Inflammatory macrophage treated with lipopolysaccharide for 1 hour (primary cell): ENCODE data around the gene FBXO34.
A peak's percentile ranks its signal among the peaks of the same experiment; 100 is the strongest.

ENCODE experiments used
- DNase-seq, 2 donors: peaks; one replicate each; pipeline ENCODE4 v3.0.0-alpha.2; 2020 to 2022

Gene FBXO34

GRCh38 chr14:55387121-55387520 lies 115.9 kb downstream of the FBXO34 start:
- DNase-seq, result no peak

DNA sequence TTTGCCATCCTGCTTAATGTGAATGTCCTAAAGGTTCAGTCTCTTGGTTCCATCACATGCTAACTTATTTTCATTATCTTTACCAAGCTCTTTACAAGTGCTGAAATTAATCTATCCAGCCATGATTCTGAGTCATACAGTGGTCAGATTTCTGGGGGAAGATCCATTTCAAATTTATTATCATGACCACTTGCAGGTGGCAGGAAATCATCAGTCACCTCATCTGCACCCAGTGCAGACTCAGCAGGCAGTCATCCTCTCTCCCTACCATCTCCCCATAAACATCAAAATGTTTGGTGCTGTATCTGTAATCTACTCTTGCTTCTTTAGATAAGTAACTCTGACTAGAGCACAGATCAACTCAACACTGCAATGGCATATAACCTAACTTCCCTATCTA lies 116.9 kb downstream of the FBXO34 start:
- no peak for DNase-seq

DNA sequence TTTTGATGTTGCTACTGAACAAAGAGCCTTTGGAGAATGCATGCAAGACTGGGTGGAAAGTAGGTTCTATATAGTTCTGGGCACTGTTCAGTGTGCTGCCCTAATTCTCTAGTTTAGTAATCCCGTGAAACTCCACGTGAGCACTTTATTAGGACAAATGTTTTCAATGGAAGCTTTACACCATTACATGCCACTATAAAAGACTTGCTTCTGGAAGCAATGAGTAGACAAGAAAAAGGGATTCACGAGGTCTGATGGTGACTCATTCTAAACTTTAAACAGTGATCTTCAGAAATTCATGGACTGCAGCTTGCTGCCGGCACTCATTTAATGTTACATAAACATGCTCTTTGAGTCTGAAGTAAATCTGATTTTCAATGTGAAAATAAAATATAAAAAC lies 118.1 kb downstream of the FBXO34 start:
- no peak for DNase-seq

DNA sequence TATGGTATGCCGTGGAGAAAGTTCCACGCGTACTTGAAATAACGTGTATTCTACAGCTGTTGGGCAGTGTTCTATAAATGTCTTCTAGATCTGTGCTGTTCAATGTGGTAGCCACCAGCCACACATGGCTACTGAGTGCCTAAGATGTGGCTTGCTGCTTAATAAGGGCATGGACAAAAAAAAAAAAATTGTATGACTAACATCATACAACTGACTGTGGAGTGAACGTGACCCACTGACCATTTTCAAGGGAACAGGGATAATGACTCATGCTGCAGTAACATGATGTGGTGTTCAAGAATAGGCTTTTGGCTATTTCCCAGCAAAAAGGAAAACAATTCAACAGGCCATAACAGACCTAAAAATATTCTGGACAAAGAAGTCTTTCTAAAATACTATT lies 127.5 kb downstream of the FBXO34 start:
- peak in 1 of 2 donors; percentile 46 for DNase-seq

DNA sequence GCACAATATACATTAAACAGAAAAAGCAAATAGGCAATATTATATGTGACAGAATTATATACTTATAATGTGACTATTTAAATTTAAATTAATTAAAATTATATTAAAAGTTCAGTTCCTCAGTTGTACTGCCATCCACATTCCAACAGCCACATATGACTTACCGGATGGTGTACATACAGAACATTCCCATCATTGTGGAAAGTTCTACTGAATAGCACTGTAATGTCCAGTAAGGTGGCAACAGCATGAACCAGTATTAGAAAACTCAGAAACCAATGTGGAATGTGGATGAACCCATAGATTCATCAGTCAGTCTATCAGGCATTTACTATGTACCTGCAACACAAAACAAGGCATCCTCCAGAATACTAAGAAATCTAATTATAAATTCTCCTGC lies 128.0 kb downstream of the FBXO34 start:
- no peak for DNase-seq

- no peak for DNase-seq
Observed at GRCh38 chr14:55399852-55400251, 128.6 kb downstream of the FBXO34 start.

GRCh38 chr14:55401751-55402150 lies 130.5 kb downstream of the FBXO34 start:
- DNase-seq, result peak in 1 of 2 donors; percentile 7
